GM23338 (cell line): Measurements from ENCODE around the gene GJC1. TPM values are rescaled to one million over a fixed set of nuclear protein-coding genes. Genes with fewer than 3 reads are reported as not detected.
A peak's percentile ranks its signal among the peaks of the same experiment; 100 is the strongest.

Experiments used
- ATAC-seq: fragments of 200-7000 bp; cut with Tn5 transposase; 3 replicates; pipeline ENCODE4 v1.9.1; 2020
- DNase-seq: peaks from one replicate; pipeline ENCODE4 v3.0.0-alpha.2; 2015; ENCODE audit warnings: low spot score
- H2AFZ ChIP-seq: fragments of 200-600 bp; sonication (generic); 2 replicates; pipeline ENCODE4 v1.8.0; 2016; ENCODE audit warnings: antibody characterized with exemption, mild to moderate bottlenecking, moderate library complexity
- H3F3A ChIP-seq: fragments of 200-600 bp; sonication (generic); replicated peaks from 2 replicates; pipeline ENCODE4 v1.8.0; 2017; ENCODE audit warnings: antibody characterized with exemption, mixed run types, low read depth
- H3K27ac ChIP-seq: fragments of 200-600 bp; sonication (generic); 2 replicates; pipeline ENCODE4 v1.6.1; 2016; ENCODE audit warnings: low read depth
- H3K27me3 ChIP-seq: fragments of 200-600 bp; sonication (generic); 2 replicates; pipeline ENCODE4 v1.8.0; 2016; ENCODE audit warnings: mild to moderate bottlenecking, mixed run types, moderate library complexity; ENCODE audit not compliant: insufficient read depth
- H3K36me3 ChIP-seq: fragments of 200-600 bp; sonication (generic); 2 replicates; pipeline ENCODE4 v1.8.0; 2016; ENCODE audit warnings: mild to moderate bottlenecking; ENCODE audit not compliant: insufficient read depth
- H3K4me1 ChIP-seq: fragments of 200-600 bp; sonication (generic); 2 replicates; pipeline ENCODE4 v1.8.0; 2016; ENCODE audit warnings: mild to moderate bottlenecking, moderate library complexity; ENCODE audit not compliant: insufficient read depth
- H3K4me2 ChIP-seq: fragments of 200-600 bp; sonication (generic); 2 replicates; pipeline ENCODE4 v1.7.1; 2017; ENCODE audit warnings: mixed run types
- H3K4me3 ChIP-seq: fragments of 200-600 bp; sonication (generic); 2 replicates; pipeline ENCODE4 v1.6.1; 2016; ENCODE audit warnings: mixed run types
- H3K79me2 ChIP-seq: fragments of 200-600 bp; sonication (generic); replicated peaks from 2 replicates; pipeline ENCODE4 v1.8.0; 2017; ENCODE audit warnings: mild to moderate bottlenecking; ENCODE audit not compliant: insufficient read depth
- H3K9me2 ChIP-seq: fragments of 200-600 bp; sonication (generic); 2 replicates; pipeline ENCODE4 v1.8.0; 2017; ENCODE audit not compliant: insufficient read depth
- H4K20me1 ChIP-seq: fragments of 200-600 bp; sonication (generic); replicated peaks from 2 replicates; pipeline ENCODE4 v1.8.0; 2017; ENCODE audit warnings: mild to moderate bottlenecking; ENCODE audit not compliant: insufficient read depth
- H3K27ac Mint-ChIP-seq: 2 replicates; pipeline ENCODE4 v1.8.0; 2020; ENCODE audit warnings: inconsistent platforms, mild to moderate bottlenecking, moderate library complexity, mixed read lengths
- H3K27me3 Mint-ChIP-seq: 3 replicates; pipeline ENCODE4 v1.8.0; 2022; ENCODE audit warnings: low read depth, mild to moderate bottlenecking, moderate library complexity, mixed read lengths, inconsistent platforms; ENCODE audit not compliant: insufficient read depth, poor library complexity
- H3K36me3 Mint-ChIP-seq: 3 replicates; pipeline ENCODE4 v1.8.0; 2021; ENCODE audit warnings: low read depth, mild to moderate bottlenecking, inconsistent platforms, moderate library complexity, mixed read lengths
- H3K4me1 Mint-ChIP-seq: 3 replicates; pipeline ENCODE4 v1.8.0; 2020; ENCODE audit warnings: mild to moderate bottlenecking, inconsistent platforms, mixed read lengths
- H3K4me3 Mint-ChIP-seq: 3 replicates; pipeline ENCODE4 v1.8.0; 2021; ENCODE audit warnings: moderate library complexity, mild to moderate bottlenecking, inconsistent platforms, mixed read lengths
- H3K9me3 Mint-ChIP-seq: 3 replicates; pipeline ENCODE4 v1.8.0; 2020; ENCODE audit warnings: moderate library complexity, mild to moderate bottlenecking, inconsistent platforms, mixed read lengths
- EZH2 ChIP-seq: fragments of 200-600 bp; sonication (generic); IDR thresholded peaks from one replicate; pipeline ENCODE4 v1.8.0; 2017; ENCODE audit warnings: antibody characterized with exemption, mild to moderate bottlenecking, low read depth; ENCODE audit not compliant: unreplicated experiment
- JUNB ChIP-seq: IDR thresholded peaks from one replicate; pipeline ENCODE4 v1.6.1; 2016; ENCODE audit warnings: antibody characterized with exemption; ENCODE audit not compliant: unreplicated experiment
- polyA plus RNA-seq: library from polyadenylated mRNA; unstranded; fragments of >200 nt; fragmentation: Nextera tagmentation; extraction: Ambion mirVana; gene quantifications from 2 replicates; pipeline ENCODE4 v1.2.1, GENCODE V29; 2016
- total RNA-seq: library from RNA; depleted of rRNA; stranded (reverse); fragments of >200 nt; shearing (Covaris generic); gene quantifications from 2 replicates; pipeline ENCODE4 v1.2.3, GENCODE V29; 2014
- TF ChIP-seq, protein P1 (sequence below): fragments of 250-450 bp; sonication (Bioruptor Pico); IDR thresholded peaks from 2 replicates; pipeline ENCODE4 v1.5.0; 2020; ENCODE audit warnings: mild to moderate bottlenecking, moderate library complexity
- TF ChIP-seq, protein P2 (sequence below): IDR thresholded peaks from one replicate; pipeline ENCODE4 v1.6.1; 2018; ENCODE audit warnings: antibody characterized with exemption; ENCODE audit not compliant: unreplicated experiment

GJC1 gene
- total and polyA plus RNA-seq, 2 experiments from 2014 or later = 34.7 to 99.2 TPM

GRCh38 chr17:44777394-44778348, 52.4 kb downstream of the GJC1 start:
- Histone ChIP-seq H2AFZ (no peak overlapping the region), H4K20me1 (0 out of 2 replicates have a peak, but pooled peaks cover 5% of the 10 kb centered on the region), H3K27ac (no peak overlapping the region), H3K9me2 (no peaks in the 10 kb centered on the region), H3F3A (0 out of 2 replicates have a peak, but pooled peaks cover 2% of the 10 kb centered on the region), H3K36me3 (no peaks in the 10 kb centered on the region), H3K79me2 (no peaks in the 10 kb centered on the region), H3K4me1 (peaks cover 22% of the 10 kb centered on the region), H3K4me3 (no peak overlapping the region), H3K27me3 (peaks cover 12% of the 10 kb centered on the region), H3K4me2 (no peak overlapping the region)
- Mint-ChIP-seq H3K27ac (no peak overlapping the region), H3K27me3 (peaks cover 38% of the 10 kb centered on the region), H3K9me3 (no peaks in the 10 kb centered on the region), H3K4me1 (peaks cover 29% of the 10 kb centered on the region), H3K36me3 (no peaks in the 10 kb centered on the region), H3K4me3 (peak overlapping the region; percentile 33; the same call in 1 of the 3 replicates)
- DNase-seq = no peak
- no peak for ATAC-seq
- TF ChIP-seq, protein P1, sequence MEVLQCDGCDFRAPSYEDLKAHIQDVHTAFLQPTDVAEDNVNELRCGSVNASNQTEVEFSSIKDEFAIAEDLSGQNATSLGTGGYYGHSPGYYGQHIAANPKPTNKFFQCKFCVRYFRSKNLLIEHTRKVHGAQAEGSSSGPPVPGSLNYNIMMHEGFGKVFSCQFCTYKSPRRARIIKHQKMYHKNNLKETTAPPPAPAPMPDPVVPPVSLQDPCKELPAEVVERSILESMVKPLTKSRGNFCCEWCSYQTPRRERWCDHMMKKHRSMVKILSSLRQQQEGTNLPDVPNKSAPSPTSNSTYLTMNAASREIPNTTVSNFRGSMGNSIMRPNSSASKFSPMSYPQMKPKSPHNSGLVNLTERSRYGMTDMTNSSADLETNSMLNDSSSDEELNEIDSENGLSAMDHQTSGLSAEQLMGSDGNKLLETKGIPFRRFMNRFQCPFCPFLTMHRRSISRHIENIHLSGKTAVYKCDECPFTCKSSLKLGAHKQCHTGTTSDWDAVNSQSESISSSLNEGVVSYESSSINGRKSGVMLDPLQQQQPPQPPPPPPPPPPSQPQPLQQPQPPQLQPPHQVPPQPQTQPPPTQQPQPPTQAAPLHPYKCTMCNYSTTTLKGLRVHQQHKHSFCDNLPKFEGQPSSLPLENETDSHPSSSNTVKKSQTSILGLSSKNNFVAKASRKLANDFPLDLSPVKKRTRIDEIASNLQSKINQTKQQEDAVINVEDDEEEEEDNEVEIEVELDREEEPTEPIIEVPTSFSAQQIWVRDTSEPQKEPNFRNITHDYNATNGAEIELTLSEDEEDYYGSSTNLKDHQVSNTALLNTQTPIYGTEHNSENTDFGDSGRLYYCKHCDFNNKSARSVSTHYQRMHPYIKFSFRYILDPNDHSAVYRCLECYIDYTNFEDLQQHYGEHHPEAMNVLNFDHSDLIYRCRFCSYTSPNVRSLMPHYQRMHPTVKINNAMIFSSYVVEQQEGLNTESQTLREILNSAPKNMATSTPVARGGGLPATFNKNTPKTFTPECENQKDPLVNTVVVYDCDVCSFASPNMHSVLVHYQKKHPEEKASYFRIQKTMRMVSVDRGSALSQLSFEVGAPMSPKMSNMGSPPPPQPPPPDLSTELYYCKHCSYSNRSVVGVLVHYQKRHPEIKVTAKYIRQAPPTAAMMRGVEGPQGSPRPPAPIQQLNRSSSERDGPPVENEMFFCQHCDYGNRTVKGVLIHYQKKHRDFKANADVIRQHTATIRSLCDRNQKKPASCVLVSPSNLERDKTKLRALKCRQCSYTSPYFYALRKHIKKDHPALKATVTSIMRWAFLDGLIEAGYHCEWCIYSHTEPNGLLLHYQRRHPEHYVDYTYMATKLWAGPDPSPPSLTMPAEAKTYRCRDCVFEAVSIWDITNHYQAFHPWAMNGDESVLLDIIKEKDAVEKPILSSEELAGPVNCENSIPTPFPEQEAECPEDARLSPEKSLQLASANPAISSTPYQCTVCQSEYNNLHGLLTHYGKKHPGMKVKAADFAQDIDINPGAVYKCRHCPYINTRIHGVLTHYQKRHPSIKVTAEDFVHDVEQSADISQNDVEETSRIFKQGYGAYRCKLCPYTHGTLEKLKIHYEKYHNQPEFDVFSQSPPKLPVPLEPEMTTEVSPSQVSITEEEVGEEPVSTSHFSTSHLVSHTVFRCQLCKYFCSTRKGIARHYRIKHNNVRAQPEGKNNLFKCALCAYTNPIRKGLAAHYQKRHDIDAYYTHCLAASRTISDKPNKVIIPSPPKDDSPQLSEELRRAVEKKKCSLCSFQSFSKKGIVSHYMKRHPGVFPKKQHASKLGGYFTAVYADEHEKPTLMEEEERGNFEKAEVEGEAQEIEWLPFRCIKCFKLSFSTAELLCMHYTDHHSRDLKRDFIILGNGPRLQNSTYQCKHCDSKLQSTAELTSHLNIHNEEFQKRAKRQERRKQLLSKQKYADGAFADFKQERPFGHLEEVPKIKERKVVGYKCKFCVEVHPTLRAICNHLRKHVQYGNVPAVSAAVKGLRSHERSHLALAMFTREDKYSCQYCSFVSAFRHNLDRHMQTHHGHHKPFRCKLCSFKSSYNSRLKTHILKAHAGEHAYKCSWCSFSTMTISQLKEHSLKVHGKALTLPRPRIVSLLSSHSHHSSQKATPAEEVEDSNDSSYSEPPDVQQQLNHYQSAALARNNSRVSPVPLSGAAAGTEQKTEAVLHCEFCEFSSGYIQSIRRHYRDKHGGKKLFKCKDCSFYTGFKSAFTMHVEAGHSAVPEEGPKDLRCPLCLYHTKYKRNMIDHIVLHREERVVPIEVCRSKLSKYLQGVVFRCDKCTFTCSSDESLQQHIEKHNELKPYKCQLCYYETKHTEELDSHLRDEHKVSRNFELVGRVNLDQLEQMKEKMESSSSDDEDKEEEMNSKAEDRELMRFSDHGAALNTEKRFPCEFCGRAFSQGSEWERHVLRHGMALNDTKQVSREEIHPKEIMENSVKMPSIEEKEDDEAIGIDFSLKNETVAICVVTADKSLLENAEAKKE (CRISPR knock-in tag) = no peak
- TF ChIP-seq, protein P2, sequence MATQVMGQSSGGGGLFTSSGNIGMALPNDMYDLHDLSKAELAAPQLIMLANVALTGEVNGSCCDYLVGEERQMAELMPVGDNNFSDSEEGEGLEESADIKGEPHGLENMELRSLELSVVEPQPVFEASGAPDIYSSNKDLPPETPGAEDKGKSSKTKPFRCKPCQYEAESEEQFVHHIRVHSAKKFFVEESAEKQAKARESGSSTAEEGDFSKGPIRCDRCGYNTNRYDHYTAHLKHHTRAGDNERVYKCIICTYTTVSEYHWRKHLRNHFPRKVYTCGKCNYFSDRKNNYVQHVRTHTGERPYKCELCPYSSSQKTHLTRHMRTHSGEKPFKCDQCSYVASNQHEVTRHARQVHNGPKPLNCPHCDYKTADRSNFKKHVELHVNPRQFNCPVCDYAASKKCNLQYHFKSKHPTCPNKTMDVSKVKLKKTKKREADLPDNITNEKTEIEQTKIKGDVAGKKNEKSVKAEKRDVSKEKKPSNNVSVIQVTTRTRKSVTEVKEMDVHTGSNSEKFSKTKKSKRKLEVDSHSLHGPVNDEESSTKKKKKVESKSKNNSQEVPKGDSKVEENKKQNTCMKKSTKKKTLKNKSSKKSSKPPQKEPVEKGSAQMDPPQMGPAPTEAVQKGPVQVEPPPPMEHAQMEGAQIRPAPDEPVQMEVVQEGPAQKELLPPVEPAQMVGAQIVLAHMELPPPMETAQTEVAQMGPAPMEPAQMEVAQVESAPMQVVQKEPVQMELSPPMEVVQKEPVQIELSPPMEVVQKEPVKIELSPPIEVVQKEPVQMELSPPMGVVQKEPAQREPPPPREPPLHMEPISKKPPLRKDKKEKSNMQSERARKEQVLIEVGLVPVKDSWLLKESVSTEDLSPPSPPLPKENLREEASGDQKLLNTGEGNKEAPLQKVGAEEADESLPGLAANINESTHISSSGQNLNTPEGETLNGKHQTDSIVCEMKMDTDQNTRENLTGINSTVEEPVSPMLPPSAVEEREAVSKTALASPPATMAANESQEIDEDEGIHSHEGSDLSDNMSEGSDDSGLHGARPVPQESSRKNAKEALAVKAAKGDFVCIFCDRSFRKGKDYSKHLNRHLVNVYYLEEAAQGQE = no peak
- TF ChIP-seq EZH2 = no peak
- TF ChIP-seq JUNB = no peak
